AG09319 (cell line): Measurements from ENCODE around the gene GPS2.

ENCODE experiments used
- DNase-seq: peaks from one replicate; pipeline ENCODE4 v3.0.0-alpha.2; 2010; ENCODE audit warnings: low read depth; ENCODE audit errors: extremely low read depth
- CTCF ChIP-seq: IDR thresholded peaks from 2 replicates; pipeline ENCODE4 v1.5.1; 2011; ENCODE audit warnings: low read depth, mild to moderate bottlenecking, inconsistent platforms, low read length, moderate library complexity

GPS2 gene

GRCh38 chr17:7306911-7307685 is 8.1 kb downstream of the GPS2 start, which contains the start of gene EIF5A:
Gene EIF5A, plus strand, starts transcription at chr17:7307628. Its CDS starts 2,008 bp downstream, at chr17:7309636.
- TF ChIP-seq CTCF: no peak
- peak; percentile 100 for DNase-seq

GRCh38 chr17:7304179-7304578 is 11.0 kb downstream of the GPS2 start:
- DNase-seq: no peak

GRCh38 chr17:7296189-7296861 is 18.8 kb downstream of the GPS2 start:
- TF ChIP-seq CTCF: peak; percentile 64
- no peak for DNase-seq

More at GRCh38 chr17:7304179-7304578, 11.0 kb downstream of the GPS2 start:
- TF ChIP-seq CTCF: no peak

GRCh38 chr17:7295230-7296180 is 19.7 kb downstream of the GPS2 start:
- TF ChIP-seq CTCF: no peak
- no peak for DNase-seq

- no peak for DNase-seq
- no peak for TF ChIP-seq CTCF
Measured at GRCh38 chr17:7294614-7295153, 20.5 kb downstream of the GPS2 start, which contains the start of gene YBX2. Gene YBX2, minus strand, starts transcription at chr17:7294639. Its CDS starts 139 bp downstream, at chr17:7294500.

GRCh38 chr17:7293816-7294613 is 21.1 kb downstream of the GPS2 start:
- no peak for DNase-seq
- no peak for TF ChIP-seq CTCF
